ENCODE results near the gene CABP1.

CABP1 gene

GRCh38 chr12:120698665-120699064 lies 58.2 kb downstream of the CABP1 start:
- no peak for DNase-seq

GRCh38 chr12:120699553-120699952 lies 59.1 kb downstream of the CABP1 start:
- DNase-seq: no peak

DNA sequence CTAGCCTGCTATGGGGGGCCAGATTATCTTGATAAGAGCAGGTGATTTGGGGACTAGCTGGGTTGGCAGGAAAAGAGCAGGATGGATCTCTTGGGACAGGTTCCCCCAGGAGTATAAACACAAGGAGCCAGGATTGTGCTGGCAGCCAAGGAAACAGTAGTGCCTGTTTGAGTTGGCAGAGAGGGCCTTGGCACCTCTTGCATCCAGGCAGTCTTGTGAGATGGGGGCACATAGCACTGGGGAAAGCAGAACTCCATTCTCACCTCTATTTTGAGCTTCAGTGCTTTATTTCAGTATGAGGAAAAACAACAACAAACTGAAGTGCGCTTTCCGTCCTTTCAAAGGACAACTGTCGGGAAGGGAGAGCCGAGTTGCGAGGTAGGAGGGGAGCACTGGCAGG lies 60.5 kb downstream of the CABP1 start:
- no peak for DNase-seq

DNA sequence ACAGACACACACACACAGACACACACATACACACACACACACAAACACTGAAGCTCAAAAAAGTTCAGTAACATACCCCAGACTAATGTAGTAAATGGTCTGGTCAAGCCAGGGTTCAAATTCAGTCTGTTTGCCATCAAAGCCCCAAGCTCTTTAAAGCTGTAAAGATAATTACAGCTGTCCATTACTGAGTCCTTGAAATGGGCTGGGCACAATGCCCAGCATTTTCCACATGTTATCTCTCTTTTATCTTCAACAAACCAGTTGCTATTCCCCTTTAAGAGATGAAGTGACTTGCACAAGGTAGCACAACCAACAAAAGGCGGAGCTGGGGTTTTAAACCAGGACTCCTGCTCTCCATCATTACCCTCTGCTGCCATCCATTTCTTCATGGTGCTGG lies 62.2 kb downstream of the CABP1 start:
- no peak for DNase-seq

- no peak for DNase-seq
These were observed 63.0 kb downstream of the CABP1 start for GRCh38 chr12:120703311-120703942.

- no peak for DNase-seq
These were observed 65.2 kb downstream of the CABP1 start for GRCh38 chr12:120705618-120706017.

DNA sequence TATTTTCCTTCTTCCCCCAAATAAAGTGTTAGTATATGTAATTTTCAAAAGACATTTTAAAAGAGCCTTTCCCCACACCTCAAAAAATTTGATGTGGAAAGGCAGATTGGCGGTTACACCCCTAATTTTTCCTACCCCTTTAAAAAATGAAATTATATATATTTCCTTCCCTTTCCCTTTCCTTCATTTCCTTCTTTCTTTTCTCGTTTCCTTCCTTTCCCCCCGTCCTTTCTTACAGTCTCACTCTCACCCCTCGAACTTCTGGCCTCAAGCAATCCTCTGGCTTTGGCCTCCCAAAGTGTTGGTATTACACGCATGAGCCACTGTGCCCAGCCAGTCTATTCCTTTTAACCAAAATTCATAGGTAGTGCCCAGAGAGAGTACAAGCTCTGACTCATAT lies 65.6 kb downstream of the CABP1 start:
- no peak for DNase-seq

- DNase-seq: no peak
These were observed 68.2 kb downstream of the CABP1 start for GRCh38 chr12:120708651-120709050.

DNA sequence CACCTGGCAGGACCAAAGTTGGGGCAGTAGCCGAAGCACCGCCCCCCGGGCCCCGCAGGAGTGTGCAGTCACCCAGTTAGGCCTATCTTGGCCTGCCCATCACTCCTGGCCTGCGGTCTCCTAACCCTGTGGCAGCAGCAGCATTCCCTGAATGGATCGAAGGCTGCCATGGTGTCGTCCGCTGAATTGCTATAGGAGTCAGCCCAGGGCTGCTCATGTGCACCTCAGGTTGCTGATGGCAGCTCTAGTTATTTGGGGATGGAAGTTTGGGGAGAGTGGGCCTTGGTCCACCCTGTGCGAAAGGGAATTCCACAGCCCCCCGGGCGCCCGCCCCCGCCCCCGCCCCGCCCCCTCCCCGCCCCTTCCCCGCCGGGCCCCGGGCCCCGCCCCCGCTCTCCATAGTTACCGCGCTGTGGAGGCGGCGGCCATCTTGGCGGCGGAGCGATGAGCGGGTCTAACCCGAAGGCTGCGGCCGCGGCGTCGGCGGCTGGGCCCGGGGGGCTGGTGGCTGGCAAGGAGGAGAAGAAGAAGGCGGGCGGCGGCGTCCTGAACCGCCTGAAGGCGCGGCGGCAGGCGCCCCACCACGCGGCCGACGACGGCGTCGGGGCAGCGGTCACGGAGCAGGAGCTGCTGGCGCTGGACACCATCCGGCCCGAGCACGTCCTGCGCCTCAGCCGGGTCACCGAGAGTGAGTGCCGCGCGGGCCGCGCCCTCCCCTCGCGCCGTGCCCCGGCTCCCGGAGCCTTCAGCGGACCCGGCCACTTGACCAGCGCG lies 69.8 kb downstream of the CABP1 start, which contains the start of gene UNC119B:
TSS of gene UNC119B (plus strand) at position 428 of the 774 bp plus-strand sequence. CDS start at position 445, 17 bp downstream.
- peak; percentile 76 for DNase-seq

- no peak for DNase-seq
These were observed 70.4 kb downstream of the CABP1 start for GRCh38 chr12:120710805-120711296.

- no peak for DNase-seq
These were observed 71.0 kb downstream of the CABP1 start for GRCh38 chr12:120711411-120711810.

DNA sequence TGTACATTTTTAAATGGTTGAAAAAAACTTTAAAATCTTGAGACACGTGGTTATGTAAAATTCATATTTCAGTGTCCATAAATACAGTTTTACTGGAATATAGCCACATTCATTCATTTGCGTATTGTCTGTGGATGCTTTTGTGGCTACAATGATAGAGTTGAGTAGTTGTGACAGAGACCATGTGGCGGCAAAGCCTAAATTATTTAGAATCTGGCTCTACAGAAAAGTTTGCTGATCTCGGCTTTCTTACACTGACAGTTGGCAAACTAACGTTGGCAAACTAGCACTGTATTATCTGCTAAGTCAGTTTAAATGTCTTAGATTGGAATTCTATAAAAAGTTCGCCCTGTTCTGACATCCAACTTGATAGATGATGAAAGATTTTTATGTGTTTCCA lies 72.2 kb downstream of the CABP1 start:
- DNase-seq: no peak

- peak; percentile 44 for DNase-seq
These were observed 73.5 kb downstream of the CABP1 start for GRCh38 chr12:120713861-120714482.

All from stimulated activated naive CD4-positive, alpha-beta T cell treated with Interleukin-2 at 50 U/mL for 16 hours (primary cell).